ENCODE results near the gene CPLX1. TPM values are rescaled to one million over a fixed set of nuclear protein-coding genes. Genes with fewer than 3 reads are reported as not detected.

CPLX1 gene
- total RNA-seq, 1 experiment from 2014 or later, result 14.5 TPM

DNA sequence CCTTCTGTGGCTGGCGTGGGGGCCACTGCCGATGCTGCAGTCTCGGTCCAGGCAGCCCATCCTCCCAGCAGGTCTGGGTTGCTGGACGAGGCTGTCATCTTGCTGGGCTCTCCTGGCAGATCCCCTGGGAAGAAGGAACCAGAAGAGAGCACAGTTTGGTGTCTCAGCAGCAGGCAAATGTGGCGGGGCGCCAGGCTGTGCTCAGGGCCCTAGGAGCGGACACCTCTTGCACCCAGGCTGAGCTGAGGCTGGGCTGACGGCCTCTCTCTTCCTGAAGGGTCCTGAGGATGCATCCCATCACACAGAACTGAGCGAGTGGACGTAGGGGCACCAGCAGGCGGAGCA is 39.2 kb upstream of the CPLX1 start (continued):
- TF ChIP-seq, protein P1, sequence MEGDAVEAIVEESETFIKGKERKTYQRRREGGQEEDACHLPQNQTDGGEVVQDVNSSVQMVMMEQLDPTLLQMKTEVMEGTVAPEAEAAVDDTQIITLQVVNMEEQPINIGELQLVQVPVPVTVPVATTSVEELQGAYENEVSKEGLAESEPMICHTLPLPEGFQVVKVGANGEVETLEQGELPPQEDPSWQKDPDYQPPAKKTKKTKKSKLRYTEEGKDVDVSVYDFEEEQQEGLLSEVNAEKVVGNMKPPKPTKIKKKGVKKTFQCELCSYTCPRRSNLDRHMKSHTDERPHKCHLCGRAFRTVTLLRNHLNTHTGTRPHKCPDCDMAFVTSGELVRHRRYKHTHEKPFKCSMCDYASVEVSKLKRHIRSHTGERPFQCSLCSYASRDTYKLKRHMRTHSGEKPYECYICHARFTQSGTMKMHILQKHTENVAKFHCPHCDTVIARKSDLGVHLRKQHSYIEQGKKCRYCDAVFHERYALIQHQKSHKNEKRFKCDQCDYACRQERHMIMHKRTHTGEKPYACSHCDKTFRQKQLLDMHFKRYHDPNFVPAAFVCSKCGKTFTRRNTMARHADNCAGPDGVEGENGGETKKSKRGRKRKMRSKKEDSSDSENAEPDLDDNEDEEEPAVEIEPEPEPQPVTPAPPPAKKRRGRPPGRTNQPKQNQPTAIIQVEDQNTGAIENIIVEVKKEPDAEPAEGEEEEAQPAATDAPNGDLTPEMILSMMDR (IDR thresholded peaks at IDR 0.05 in 2 of 3, conservative IDR thresholded peaks at IDR 0.05 in 1 of 3; ENCODE audit: borderline replicate concordance in 1 of 3, insufficient read depth in 1 of 3, low read depth in 2 of 3, low read length in 2 of 3), result no peak
- TF ChIP-seq FOSL1 (IDR thresholded peaks at IDR 0.05; ENCODE audit: low read depth), result no peak
- no peak for TF ChIP-seq EZH2 (IDR thresholded peaks at IDR 0.05)
- no peak for TF ChIP-seq SP1 (IDR thresholded peaks at IDR 0.05; ENCODE audit: low read depth)

DNA sequence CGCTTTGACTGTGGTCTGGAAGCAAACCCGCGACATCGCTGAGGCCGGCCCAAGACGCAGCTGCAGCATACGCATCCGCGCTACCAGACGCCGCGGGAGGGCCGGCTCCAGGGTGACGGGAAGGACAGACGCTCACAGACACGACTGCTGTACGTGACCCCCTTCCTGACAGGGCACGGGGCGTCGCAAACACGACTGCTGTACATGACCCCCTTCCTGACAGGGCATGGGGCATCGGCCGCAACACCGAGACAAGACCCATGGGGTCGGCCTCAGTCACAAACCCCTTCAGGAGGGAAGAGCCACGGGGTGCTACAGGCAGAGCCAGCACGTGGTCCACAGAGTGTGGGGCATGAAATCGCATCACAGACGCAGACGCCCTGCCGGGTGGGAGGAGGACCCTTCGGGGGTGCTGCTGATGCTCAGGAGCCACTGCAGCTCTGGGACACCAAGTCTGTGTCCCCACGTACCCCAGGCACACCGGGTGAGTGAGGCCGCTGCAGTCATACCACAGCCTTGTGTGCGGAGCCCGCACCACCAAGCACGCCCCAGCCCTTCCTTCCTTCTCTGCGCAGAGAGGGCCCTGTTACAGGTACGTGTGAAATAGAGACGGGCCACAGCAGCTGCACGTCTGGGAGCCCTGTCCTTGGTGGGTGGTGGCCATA is 38.7 kb upstream of the CPLX1 start:
- BruUV-seq (replicated peaks), result no TSS peak
- TF ChIP-seq SIN3A (IDR thresholded peaks at IDR 0.05; ENCODE audit: low read depth) (no peak), YY1 (IDR thresholded peaks at IDR 0.05; ENCODE audit: extremely low read depth, insufficient replicate concordance, low read depth, low read length) (no peak), CEBPB (IDR thresholded peaks at IDR 0.05; ENCODE audit: low read depth) (no peak), EZH2 (IDR thresholded peaks at IDR 0.05) (no peak)
- TF ChIP-seq, protein P2, sequence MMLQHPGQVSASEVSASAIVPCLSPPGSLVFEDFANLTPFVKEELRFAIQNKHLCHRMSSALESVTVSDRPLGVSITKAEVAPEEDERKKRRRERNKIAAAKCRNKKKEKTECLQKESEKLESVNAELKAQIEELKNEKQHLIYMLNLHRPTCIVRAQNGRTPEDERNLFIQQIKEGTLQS (IDR thresholded peaks at IDR 0.05), result no peak
- TF ChIP-seq, protein P3, sequence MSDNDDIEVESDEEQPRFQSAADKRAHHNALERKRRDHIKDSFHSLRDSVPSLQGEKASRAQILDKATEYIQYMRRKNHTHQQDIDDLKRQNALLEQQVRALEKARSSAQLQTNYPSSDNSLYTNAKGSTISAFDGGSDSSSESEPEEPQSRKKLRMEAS (IDR thresholded peaks at IDR 0.05), result no peak
- H3K36me3 ChIP-seq (ENCODE audit: control insufficient read depth in 1 of 2, insufficient read depth in 2 of 2, low read length in 2 of 2), result peaks cover 11 to 22% of the 10 kb centered on the region in 2 experiments
- H3K4me2 ChIP-seq (ENCODE audit: low read length), result no peak overlapping the region
- no peak overlapping the region for H2AFZ ChIP-seq (ENCODE audit: low read depth, low read length, poor library complexity, severe bottlenecking)
- intact Hi-C loops (cut with micrococcal nuclease), result no loop called here
- H3K27me3 ChIP-seq (ENCODE audit: insufficient read depth, low read length), result no peaks in the 10 kb centered on the region
- no peaks in the 10 kb centered on the region for H3K4me1 ChIP-seq (ENCODE audit: control insufficient read depth in 1 of 2, insufficient read depth in 2 of 2, low read length in 2 of 2)
- ATAC-seq (no peak), DNase-seq (ENCODE audit: low read depth, low spot score) (no peak)
- no peak overlapping the region for H3K4me3 ChIP-seq (replicated peaks in 1 of 2; ENCODE audit: low read depth in 1 of 2, low read length in 2 of 2)
- no peak overlapping the region for H3K27ac ChIP-seq (ENCODE audit: low read depth, low read length)
- ChIA-PET POLR2A (no interaction called here), CTCF (no interaction called here), RAD21 (ENCODE audit: low non-redundant PET in 1 of 2, low total read pairs in 2 of 2, uncharacterized antibody in 2 of 2, unreplicated experiment in 2 of 2) (no interaction called here)
- no peaks in the 10 kb centered on the region for H4K20me1 ChIP-seq (ENCODE audit: insufficient read depth)
- H3K9ac ChIP-seq (ENCODE audit: low read length), result no peak overlapping the region
- no peaks in the 10 kb centered on the region for H3K79me2 ChIP-seq (ENCODE audit: insufficient read depth, low read length)
- H3K9me2 ChIP-seq (ENCODE audit: insufficient read depth), result no peaks in the 10 kb centered on the region
- H3K9me3 ChIP-seq (ENCODE audit: control insufficient read depth in 1 of 2, insufficient read depth in 1 of 2, low read depth in 1 of 2, low read length in 2 of 2), result no peaks in the 10 kb centered on the region
